ENCODE results near the gene ARFRP1. TPM values are rescaled to one million over a fixed set of nuclear protein-coding genes. Genes with fewer than 3 reads are reported as not detected.
"Not testable (repeated sequence)": the region's sequence is repeated elsewhere in the genome, so short reads cannot be mapped to it uniquely, and the experiment has no call there.

The ARFRP1 gene
- total and polyA plus RNA-seq, 9 donors: 26.2 to 33.0 (median 31.4) TPM

GRCh38 chr20:63733579-63734081 lies 25.9 kb upstream of the ARFRP1 start:
- H3K36me3 ChIP-seq (ENCODE audit: control insufficient read depth, insufficient read depth, low read length): peaks cover 43% of the 10 kb centered on the region
- no peak for DNase-seq
- no peak overlapping the region for H3K27ac ChIP-seq (ENCODE audit: low read length)
- H3K9me3 ChIP-seq (replicated peaks; ENCODE audit: control insufficient read depth, low read depth, low read length): no peaks in the 10 kb centered on the region
- H3K27me3 ChIP-seq (ENCODE audit: control insufficient read depth, insufficient read depth, low read length): peaks cover 2% of the 10 kb centered on the region
- peaks cover 34% of the 10 kb centered on the region for H3K4me1 ChIP-seq (ENCODE audit: control insufficient read depth, insufficient read depth, low read length)
- WGBS (ENCODE audit: insufficient coverage): 88% methylated on average over 16 of the region's 18 CpGs
- no peak overlapping the region for H3K4me3 ChIP-seq (ENCODE audit: low read length)

- Histone ChIP-seq H3K36me3 (ENCODE audit: control insufficient read depth, insufficient read depth, low read length) (peaks cover 43% of the 10 kb centered on the region), H3K27me3 (ENCODE audit: control insufficient read depth, insufficient read depth, low read length) (no peaks in the 10 kb centered on the region), H3K4me3 (ENCODE audit: low read length) (no peak overlapping the region), H3K4me1 (ENCODE audit: control insufficient read depth, insufficient read depth, low read length) (peaks cover 29% of the 10 kb centered on the region), H3K27ac (ENCODE audit: low read length) (no peak overlapping the region), H3K9me3 (replicated peaks; ENCODE audit: control insufficient read depth, low read depth, low read length) (no peaks in the 10 kb centered on the region)
- WGBS (ENCODE audit: insufficient coverage): 92% methylated on average over 12 of the region's 13 CpGs
- no peak for DNase-seq
Measured at GRCh38 chr20:63733117-63733516, 25.3 kb upstream of the ARFRP1 start.

GRCh38 chr20:63732118-63733095 lies 24.6 kb upstream of the ARFRP1 start:
- WGBS (ENCODE audit: insufficient coverage): 88% methylated on average over 37 of the region's 38 CpGs

GRCh38 chr20:63731410-63731809 lies 23.6 kb upstream of the ARFRP1 start:
- H3K4me3 ChIP-seq (ENCODE audit: low read length): no peak overlapping the region
- peaks cover 38% of the 10 kb centered on the region for H3K36me3 ChIP-seq (ENCODE audit: control insufficient read depth, insufficient read depth, low read length)
- H3K27ac ChIP-seq (ENCODE audit: low read length): no peak overlapping the region
- H3K27me3 ChIP-seq (ENCODE audit: control insufficient read depth, insufficient read depth, low read length): no peaks in the 10 kb centered on the region
- 78% methylated on average over 2 of the region's 5 CpGs for WGBS (ENCODE audit: insufficient coverage)
- H3K4me1 ChIP-seq (ENCODE audit: control insufficient read depth, insufficient read depth, low read length): peaks cover 12% of the 10 kb centered on the region
- no peak for DNase-seq
- no peaks in the 10 kb centered on the region for H3K9me3 ChIP-seq (replicated peaks; ENCODE audit: control insufficient read depth, low read depth, low read length)

More at GRCh38 chr20:63732118-63733095, 24.6 kb upstream of the ARFRP1 start:
- Histone ChIP-seq H3K9me3 (replicated peaks; ENCODE audit: control insufficient read depth, low read depth, low read length) (no peaks in the 10 kb centered on the region), H3K27me3 (ENCODE audit: control insufficient read depth, insufficient read depth, low read length) (no peaks in the 10 kb centered on the region), H3K36me3 (ENCODE audit: control insufficient read depth, insufficient read depth, low read length) (peaks cover 43% of the 10 kb centered on the region), H3K27ac (ENCODE audit: low read length) (no peak overlapping the region), H3K4me1 (ENCODE audit: control insufficient read depth, insufficient read depth, low read length) (peaks cover 22% of the 10 kb centered on the region), H3K4me3 (ENCODE audit: low read length) (no peak overlapping the region)
- DNase-seq: no peak

GRCh38 chr20:63730189-63730733 lies 22.5 kb upstream of the ARFRP1 start:
- H3K4me1 ChIP-seq (ENCODE audit: control insufficient read depth, insufficient read depth, low read length); H3K27me3 ChIP-seq (ENCODE audit: control insufficient read depth, insufficient read depth, low read length); H3K4me3 ChIP-seq (ENCODE audit: low read length); H3K27ac ChIP-seq (ENCODE audit: low read length); H3K9me3 ChIP-seq (replicated peaks; ENCODE audit: control insufficient read depth, low read depth, low read length); DNase-seq: not testable (repeated sequence)
- WGBS (ENCODE audit: insufficient coverage): 94% methylated on average over 14 of the region's 18 CpGs
- peaks cover 30% of the 10 kb centered on the region for H3K36me3 ChIP-seq (ENCODE audit: control insufficient read depth, insufficient read depth, low read length)

GRCh38 chr20:63722967-63723622 lies 15.3 kb upstream of the ARFRP1 start:
- H3K4me1 ChIP-seq (ENCODE audit: control insufficient read depth, insufficient read depth, low read length); DNase-seq; H3K27me3 ChIP-seq (ENCODE audit: control insufficient read depth, insufficient read depth, low read length); H3K4me3 ChIP-seq (ENCODE audit: low read length); H3K27ac ChIP-seq (ENCODE audit: low read length): not testable (repeated sequence)
- 66% methylated on average over 2 of the region's 2 CpGs for WGBS (ENCODE audit: insufficient coverage)
- H3K36me3 ChIP-seq (ENCODE audit: control insufficient read depth, insufficient read depth, low read length): peaks cover 25% of the 10 kb centered on the region
- peaks cover 26% of the 10 kb centered on the region for H3K9me3 ChIP-seq (replicated peaks; ENCODE audit: control insufficient read depth, low read depth, low read length)

- Histone ChIP-seq H3K9me3 (replicated peaks; ENCODE audit: control insufficient read depth, low read depth, low read length) (peaks cover 26% of the 10 kb centered on the region), H3K27ac (ENCODE audit: low read length) (no peak overlapping the region), H3K36me3 (ENCODE audit: control insufficient read depth, insufficient read depth, low read length) (peaks cover 46% of the 10 kb centered on the region), H3K4me3 (ENCODE audit: low read length) (no peak overlapping the region), H3K4me1 (ENCODE audit: control insufficient read depth, insufficient read depth, low read length) (no peaks in the 10 kb centered on the region), H3K27me3 (ENCODE audit: control insufficient read depth, insufficient read depth, low read length) (no peaks in the 10 kb centered on the region)
- WGBS (ENCODE audit: insufficient coverage): no CpG with 5 or more reads among the region's 2 CpGs
- DNase-seq: no peak
Measured at GRCh38 chr20:63718996-63719395, 11.2 kb upstream of the ARFRP1 start.

GRCh38 chr20:63714858-63715257 lies 7.1 kb upstream of the ARFRP1 start:
- Histone ChIP-seq H3K9me3 (replicated peaks; ENCODE audit: control insufficient read depth, low read depth, low read length) (peaks cover 26% of the 10 kb centered on the region), H3K27ac (ENCODE audit: low read length) (no peak overlapping the region), H3K4me3 (ENCODE audit: low read length) (no peak overlapping the region), H3K4me1 (ENCODE audit: control insufficient read depth, insufficient read depth, low read length) (no peaks in the 10 kb centered on the region), H3K27me3 (ENCODE audit: control insufficient read depth, insufficient read depth, low read length) (no peaks in the 10 kb centered on the region), H3K36me3 (ENCODE audit: control insufficient read depth, insufficient read depth, low read length) (peaks cover 52% of the 10 kb centered on the region)
- DNase-seq: no peak
- WGBS (ENCODE audit: insufficient coverage): no CpG with 5 or more reads among the region's 5 CpGs

GRCh38 chr20:63712191-63712590 lies 4.4 kb upstream of the ARFRP1 start:
- H3K4me1 ChIP-seq (ENCODE audit: control insufficient read depth, insufficient read depth, low read length): peaks cover 9% of the 10 kb centered on the region
- DNase-seq: no peak
- peaks cover 11% of the 10 kb centered on the region for H3K9me3 ChIP-seq (replicated peaks; ENCODE audit: control insufficient read depth, low read depth, low read length)
- no peak overlapping the region for H3K4me3 ChIP-seq (ENCODE audit: low read length)
- no peak overlapping the region for H3K27ac ChIP-seq (ENCODE audit: low read length)
- 80% methylated on average over 1 of the region's 1 CpG for WGBS (ENCODE audit: insufficient coverage)
- H3K27me3 ChIP-seq (ENCODE audit: control insufficient read depth, insufficient read depth, low read length): no peaks in the 10 kb centered on the region
- peaks cover 44% of the 10 kb centered on the region for H3K36me3 ChIP-seq (ENCODE audit: control insufficient read depth, insufficient read depth, low read length)

All from muscle of leg (tissue), 11 donors.